Measurements from ENCODE around the gene LCE3E.
"Not testable (repeated sequence)": the region's sequence is repeated elsewhere in the genome, so short reads cannot be mapped to it uniquely, and the experiment has no call there.

LCE3E gene

GRCh38 chr1:152566681-152567080 is at the start of gene LCE3E:
Gene LCE3E, minus strand, starts transcription at chr1:152566780. Its CDS starts 572 bp downstream, at chr1:152566208.
- H3K4me3 ChIP-seq: no peak within 1 kb of the TSS
- in situ Hi-C loops (cut with MboI; ENCODE audit: low sequenced_read_pairs): no loop called here
- no peaks in the 10 kb centered on the region for H3K4me1 ChIP-seq
- no peaks in the 10 kb centered on the region for H3K9me3 ChIP-seq
- no peaks in the 10 kb centered on the region for H3K36me3 ChIP-seq (replicated peaks)
- DNase-seq (ENCODE audit: low spot score in 2 of 2): no peak
- H3K27me3 ChIP-seq (ENCODE audit: low read depth): no peaks in the 10 kb centered on the region

DNA sequence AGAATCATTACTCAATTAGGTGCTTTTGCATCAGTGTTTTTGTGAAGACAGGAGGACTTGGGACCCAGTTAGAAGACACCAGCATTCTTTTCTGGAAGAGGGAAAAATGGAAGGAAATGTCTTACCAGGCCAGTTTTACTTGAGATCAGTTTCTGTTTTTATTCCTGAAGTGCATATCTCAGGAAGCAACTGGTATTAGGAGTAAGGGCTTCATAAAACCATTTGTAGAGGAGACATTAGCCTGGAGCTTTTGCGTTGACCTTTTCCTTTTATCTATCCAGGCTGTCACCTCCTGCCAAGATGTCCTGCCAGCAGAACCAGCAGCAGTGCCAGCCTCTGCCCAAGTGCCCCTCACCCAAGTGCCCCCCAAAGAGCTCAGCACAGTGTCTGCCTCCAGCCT is 46.9 kb upstream of the LCE3E start, which contains the start of gene LCE3B:
Gene LCE3B (plus strand): TSS at position 301 of the 400 bp plus-strand sequence. CDS start 0 bp downstream, at position 301.
- H3K9me3 ChIP-seq: no peaks in the 10 kb centered on the region
- no peak for DNase-seq (ENCODE audit: low spot score in 2 of 2)
- H3K4me3 ChIP-seq: no peak within 1 kb of the TSS
- H3K36me3 ChIP-seq (replicated peaks): no peaks in the 10 kb centered on the region
- H3K4me1 ChIP-seq: no peaks in the 10 kb centered on the region
- H3K27me3 ChIP-seq (ENCODE audit: low read depth): no peaks in the 10 kb centered on the region
- in situ Hi-C loops (cut with MboI; ENCODE audit: low sequenced_read_pairs): no loop called here

DNA sequence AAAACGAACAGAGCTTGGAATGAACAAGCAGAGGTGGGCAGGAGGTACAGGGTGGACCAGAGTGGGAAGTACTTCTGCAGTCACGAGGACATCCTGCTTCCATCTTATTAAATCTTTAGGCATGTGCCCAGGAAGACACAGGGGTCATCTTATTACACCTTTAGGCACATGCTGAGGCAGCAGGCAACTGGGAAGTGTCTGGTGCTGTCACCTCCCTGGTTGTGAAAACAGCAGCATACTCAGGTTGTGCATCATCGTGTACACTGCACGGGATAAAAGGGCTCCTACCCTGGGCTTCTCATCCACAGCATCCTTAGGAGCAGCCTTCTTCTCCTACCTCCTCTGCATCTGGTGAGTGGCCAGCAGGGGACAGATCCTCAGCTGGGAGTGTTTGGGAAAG is 33.4 kb upstream of the LCE3E start, which contains the start of gene LCE3C:
Gene LCE3C (plus strand): TSS at position 301 of the 400 bp plus-strand sequence. CDS start 498 bp downstream, outside the sequence.
- no peak within 1 kb of the TSS for H3K4me3 ChIP-seq
- no peaks in the 10 kb centered on the region for H3K4me1 ChIP-seq
- no peaks in the 10 kb centered on the region for H3K36me3 ChIP-seq (replicated peaks)
- no peaks in the 10 kb centered on the region for H3K9me3 ChIP-seq
- in situ Hi-C loops (cut with MboI; ENCODE audit: low sequenced_read_pairs): no loop called here
- DNase-seq (ENCODE audit: low spot score in 2 of 2): no peak
- H3K27me3 ChIP-seq (ENCODE audit: low read depth): no peaks in the 10 kb centered on the region

DNA sequence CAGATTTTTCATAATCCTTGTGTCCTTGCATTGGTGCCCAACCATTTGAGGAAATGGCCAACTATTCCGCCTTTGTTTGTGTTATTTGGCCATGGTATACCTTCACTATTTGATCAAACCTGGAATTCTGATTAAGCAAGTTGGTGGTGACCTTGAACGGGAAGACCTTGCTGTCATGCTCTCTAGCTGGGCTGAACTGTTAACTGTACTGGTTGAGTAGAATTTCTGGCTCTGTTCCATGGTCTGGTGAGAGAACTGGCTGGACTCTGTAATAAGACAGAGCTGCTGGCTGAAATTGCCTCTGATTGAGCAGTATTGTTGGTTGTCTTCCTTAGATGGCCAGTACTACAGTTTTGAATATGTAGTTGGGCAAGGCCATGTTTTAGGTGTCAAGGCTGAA is 30.4 kb upstream of the LCE3E start:
- no peak overlapping the region for H3K4me3 ChIP-seq
- no peak for DNase-seq (ENCODE audit: low spot score in 2 of 2)
- in situ Hi-C loops (cut with MboI; ENCODE audit: low sequenced_read_pairs): no loop called here
- H3K4me1 ChIP-seq: no peaks in the 10 kb centered on the region
- H3K27me3 ChIP-seq (ENCODE audit: low read depth): no peaks in the 10 kb centered on the region
- H3K9me3 ChIP-seq: no peaks in the 10 kb centered on the region
- no peaks in the 10 kb centered on the region for H3K36me3 ChIP-seq (replicated peaks)

GRCh38 chr1:152585586-152585985 is 19.0 kb upstream of the LCE3E start:
- H3K9me3 ChIP-seq: no peaks in the 10 kb centered on the region
- in situ Hi-C loops (cut with MboI; ENCODE audit: low sequenced_read_pairs): no loop called here
- no peak overlapping the region for H3K4me3 ChIP-seq
- no peaks in the 10 kb centered on the region for H3K4me1 ChIP-seq
- no peaks in the 10 kb centered on the region for H3K27me3 ChIP-seq (ENCODE audit: low read depth)
- no peak for DNase-seq (ENCODE audit: low spot score in 2 of 2)
- no peaks in the 10 kb centered on the region for H3K36me3 ChIP-seq (replicated peaks)

DNA sequence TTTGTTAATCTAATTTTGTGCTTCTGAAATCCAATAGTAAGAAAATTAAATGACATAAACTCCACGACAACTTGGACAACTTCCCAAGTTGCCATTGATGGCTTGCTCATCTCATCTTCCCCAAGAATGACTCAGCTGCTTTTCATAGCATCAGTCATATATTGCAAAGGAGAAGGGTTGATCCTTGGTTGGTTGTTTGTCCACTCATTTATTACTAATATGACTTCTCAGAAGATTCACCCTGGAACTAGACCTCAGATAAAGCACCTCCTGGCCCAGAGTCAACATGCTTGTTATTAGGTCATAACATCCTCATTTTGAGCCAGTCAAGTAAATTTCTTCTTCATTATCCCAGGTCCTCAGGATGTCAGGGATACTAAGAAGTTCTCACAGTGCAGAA is 16.1 kb upstream of the LCE3E start:
- Histone ChIP-seq H3K4me1 (no peaks in the 10 kb centered on the region), H3K27me3 (ENCODE audit: low read depth) (no peaks in the 10 kb centered on the region), H3K9me3 (no peaks in the 10 kb centered on the region), H3K36me3 (replicated peaks) (no peaks in the 10 kb centered on the region), H3K4me3 (no peak overlapping the region)
- no peak for DNase-seq (ENCODE audit: low spot score in 2 of 2)
- in situ Hi-C loops (cut with MboI; ENCODE audit: low sequenced_read_pairs): no loop called here

GRCh38 chr1:152580433-152580832 is 13.9 kb upstream of the LCE3E start, which contains the start of gene LCE3D:
Gene LCE3D, minus strand, starts transcription at chr1:152580516. Its CDS starts 580 bp downstream, at chr1:152579936.
- no peaks in the 10 kb centered on the region for H3K9me3 ChIP-seq
- H3K4me1 ChIP-seq: no peaks in the 10 kb centered on the region
- in situ Hi-C loops (cut with MboI; ENCODE audit: low sequenced_read_pairs): no loop called here
- H3K36me3 ChIP-seq (replicated peaks): no peaks in the 10 kb centered on the region
- H3K4me3 ChIP-seq: no peak within 1 kb of the TSS
- no peaks in the 10 kb centered on the region for H3K27me3 ChIP-seq (ENCODE audit: low read depth)
- DNase-seq (ENCODE audit: low spot score in 2 of 2): no peak

DNA sequence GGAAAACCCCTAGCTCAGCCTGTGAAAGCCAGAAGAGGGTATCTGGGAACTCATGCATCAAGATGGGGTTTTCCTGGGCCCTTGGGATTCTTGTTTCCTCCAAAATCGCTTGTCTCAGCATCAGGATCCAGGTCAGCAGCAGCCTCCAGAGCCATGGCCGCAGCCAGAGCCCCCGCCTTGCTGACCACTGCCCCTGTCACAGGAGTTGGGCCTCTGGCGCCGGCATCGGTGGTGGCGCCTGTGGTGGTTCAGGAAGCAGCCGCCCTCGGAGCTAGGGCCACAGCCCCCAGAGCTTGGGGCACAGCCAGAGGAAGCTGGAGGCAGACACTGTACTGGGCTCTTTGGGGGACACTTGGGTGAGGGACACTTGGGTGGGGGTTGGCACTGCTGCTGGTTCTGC is 12.9 kb upstream of the LCE3E start:
- H3K4me1 ChIP-seq; H3K36me3 ChIP-seq (replicated peaks); DNase-seq (ENCODE audit: low spot score in 2 of 2); H3K4me3 ChIP-seq; in situ Hi-C loops (cut with MboI; ENCODE audit: low sequenced_read_pairs); H3K9me3 ChIP-seq; H3K27me3 ChIP-seq (ENCODE audit: low read depth): not testable (repeated sequence)

GRCh38 chr1:152577168-152577567 is 10.6 kb upstream of the LCE3E start:
- Histone ChIP-seq H3K4me3 (no peak overlapping the region), H3K27me3 (ENCODE audit: low read depth) (no peaks in the 10 kb centered on the region), H3K4me1 (no peaks in the 10 kb centered on the region), H3K36me3 (replicated peaks) (no peaks in the 10 kb centered on the region), H3K9me3 (no peaks in the 10 kb centered on the region)
- DNase-seq (ENCODE audit: low spot score in 2 of 2): no peak
- in situ Hi-C loops (cut with MboI; ENCODE audit: low sequenced_read_pairs): no loop called here

GRCh38 chr1:152565535-152566215 is 905 bp downstream of the LCE3E start:
- DNase-seq (ENCODE audit: low spot score in 2 of 2): no peak
- in situ Hi-C loops (cut with MboI; ENCODE audit: low sequenced_read_pairs): no loop called here
- Histone ChIP-seq H3K9me3 (no peaks in the 10 kb centered on the region), H3K4me1 (no peaks in the 10 kb centered on the region), H3K27me3 (ENCODE audit: low read depth) (no peaks in the 10 kb centered on the region), H3K4me3 (no peak overlapping the region), H3K36me3 (replicated peaks) (no peaks in the 10 kb centered on the region)

GRCh38 chr1:152565115-152565514 is 1.5 kb downstream of the LCE3E start:
- in situ Hi-C loops (cut with MboI; ENCODE audit: low sequenced_read_pairs): no loop called here

DNA sequence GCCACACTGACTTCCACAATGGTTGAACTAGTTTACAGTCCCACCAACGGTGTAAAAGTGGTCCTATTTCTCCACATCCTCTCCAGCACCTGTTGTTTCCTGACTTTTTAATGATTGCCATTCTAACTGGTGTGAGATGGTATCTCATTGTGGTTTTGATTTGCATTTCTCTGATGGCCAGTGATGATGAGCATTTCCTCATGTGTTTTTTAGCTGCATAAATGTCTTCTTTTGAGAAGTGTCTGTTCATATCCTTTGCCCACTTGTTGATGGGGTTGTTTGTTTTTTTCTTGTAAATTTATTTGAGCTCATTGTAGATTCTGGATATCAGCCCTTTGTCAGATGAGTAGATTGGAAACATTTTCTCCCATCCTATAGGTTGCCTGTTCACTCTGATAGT is 18.2 kb downstream of the LCE3E start:
- in situ Hi-C loops (cut with MboI; ENCODE audit: low sequenced_read_pairs); H3K36me3 ChIP-seq (replicated peaks); H3K4me1 ChIP-seq; DNase-seq (ENCODE audit: low spot score in 2 of 2); H3K27me3 ChIP-seq (ENCODE audit: low read depth); H3K9me3 ChIP-seq; H3K4me3 ChIP-seq: not testable (repeated sequence)

More at GRCh38 chr1:152565115-152565514, 1.5 kb downstream of the LCE3E start:
- Histone ChIP-seq H3K27me3 (ENCODE audit: low read depth) (no peaks in the 10 kb centered on the region), H3K4me3 (no peak overlapping the region), H3K9me3 (no peaks in the 10 kb centered on the region), H3K4me1 (no peaks in the 10 kb centered on the region), H3K36me3 (replicated peaks) (no peaks in the 10 kb centered on the region)
- DNase-seq (ENCODE audit: low spot score in 2 of 2): no peak

- H3K4me3 ChIP-seq: no peak overlapping the region
- no peaks in the 10 kb centered on the region for H3K36me3 ChIP-seq (replicated peaks)
- H3K9me3 ChIP-seq: no peaks in the 10 kb centered on the region
- in situ Hi-C loops (cut with MboI; ENCODE audit: low sequenced_read_pairs): no loop called here
- no peak for DNase-seq (ENCODE audit: low spot score in 2 of 2)
- no peaks in the 10 kb centered on the region for H3K4me1 ChIP-seq
- H3K27me3 ChIP-seq (ENCODE audit: low read depth): no peaks in the 10 kb centered on the region
These were observed 19.9 kb downstream of the LCE3E start for GRCh38 chr1:152546704-152547103.

GRCh38 chr1:152543820-152544219 is 22.8 kb downstream of the LCE3E start:
- in situ Hi-C loops (cut with MboI; ENCODE audit: low sequenced_read_pairs): no loop called here
- peak in 1 of 2 experiments; percentile 27 for DNase-seq (ENCODE audit: low spot score in 2 of 2)
- Histone ChIP-seq H3K9me3 (no peaks in the 10 kb centered on the region), H3K36me3 (replicated peaks) (no peaks in the 10 kb centered on the region), H3K27me3 (ENCODE audit: low read depth) (no peaks in the 10 kb centered on the region), H3K4me1 (no peaks in the 10 kb centered on the region), H3K4me3 (no peak overlapping the region)

- H3K27me3 ChIP-seq (ENCODE audit: low read depth): no peaks in the 10 kb centered on the region
- no peak for DNase-seq (ENCODE audit: low spot score in 2 of 2)
- H3K4me3 ChIP-seq: no peak overlapping the region
- in situ Hi-C loops (cut with MboI; ENCODE audit: low sequenced_read_pairs): no loop called here
- H3K9me3 ChIP-seq: no peaks in the 10 kb centered on the region
- H3K4me1 ChIP-seq: no peaks in the 10 kb centered on the region
- no peaks in the 10 kb centered on the region for H3K36me3 ChIP-seq (replicated peaks)
These were observed 26.7 kb downstream of the LCE3E start for GRCh38 chr1:152539901-152540300.

All from HAP-1 (cell line).